Stomach smooth muscle (tissue), 2 donors: ENCODE results near the gene MCRIP2.

Experiments used
- H3K27ac ChIP-seq: one replicate; pipeline ENCODE4 v1.7.0; 2013; ENCODE audit warnings: mild to moderate bottlenecking, low read length, inconsistent platforms
- H3K27me3 ChIP-seq, 2 donors: one replicate each; pipeline ENCODE4 v1.7.0; 2013; ENCODE audit warnings: low read length in 2 of 2; ENCODE audit not compliant: insufficient read depth in 2 of 2, control insufficient read depth in 1 of 2
- H3K36me3 ChIP-seq, 2 donors: one replicate each; pipeline ENCODE4 v1.7.0; 2013; ENCODE audit warnings: low read length in 2 of 2; ENCODE audit not compliant: control insufficient read depth in 2 of 2, insufficient read depth in 2 of 2
- H3K4me1 ChIP-seq: one replicate; pipeline ENCODE4 v1.7.0; 2013; ENCODE audit warnings: low read length; ENCODE audit not compliant: control insufficient read depth, insufficient read depth
- H3K4me3 ChIP-seq, 2 donors: one replicate each; pipeline ENCODE4 v1.7.0; 2013; ENCODE audit warnings: low read length in 2 of 2
- H3K9ac ChIP-seq, 2 donors: one replicate each; pipeline ENCODE4 v1.7.0; 2013; ENCODE audit warnings: low read length in 2 of 2, mild to moderate bottlenecking in 1 of 2
- H3K9me3 ChIP-seq, 2 donors: one replicate each; pipeline ENCODE4 v1.7.0; 2013; ENCODE audit warnings: low read length in 2 of 2; ENCODE audit not compliant: control insufficient read depth in 2 of 2
- donor health status: healthy.
- donor health status: Pancreatic carcinoma.

The MCRIP2 gene

DNA sequence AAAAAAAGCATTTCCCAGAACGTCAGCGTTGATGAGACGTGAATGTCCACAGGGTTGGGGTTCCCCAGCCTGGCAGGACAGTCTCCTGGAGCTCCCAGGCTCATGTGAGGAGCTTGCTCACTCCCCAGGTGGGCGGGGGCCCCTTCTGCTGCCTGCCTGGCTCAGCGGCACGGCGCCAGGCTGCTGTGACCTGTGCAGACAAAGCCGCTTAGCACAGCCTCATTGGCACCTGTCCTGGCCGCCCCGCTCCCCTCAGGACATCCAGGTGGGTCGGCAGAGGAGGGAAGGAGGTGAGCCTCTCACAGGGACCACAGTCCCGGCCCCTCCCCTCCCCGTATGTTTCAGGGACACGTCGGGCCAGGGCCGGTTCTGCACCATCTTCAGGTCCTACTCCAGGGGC, 23.8 kb upstream of the MCRIP2 start:
- Histone ChIP-seq H3K9me3 (no peaks in the 10 kb centered on the region), H3K4me3 (no peak overlapping the region), H3K27ac (no peak overlapping the region), H3K4me1 (no peaks in the 10 kb centered on the region), H3K9ac (no peak overlapping the region), H3K27me3 (no peaks in the 10 kb centered on the region), H3K36me3 (peaks cover 0 to 6% of the 10 kb centered on the region in 2 donors)

DNA sequence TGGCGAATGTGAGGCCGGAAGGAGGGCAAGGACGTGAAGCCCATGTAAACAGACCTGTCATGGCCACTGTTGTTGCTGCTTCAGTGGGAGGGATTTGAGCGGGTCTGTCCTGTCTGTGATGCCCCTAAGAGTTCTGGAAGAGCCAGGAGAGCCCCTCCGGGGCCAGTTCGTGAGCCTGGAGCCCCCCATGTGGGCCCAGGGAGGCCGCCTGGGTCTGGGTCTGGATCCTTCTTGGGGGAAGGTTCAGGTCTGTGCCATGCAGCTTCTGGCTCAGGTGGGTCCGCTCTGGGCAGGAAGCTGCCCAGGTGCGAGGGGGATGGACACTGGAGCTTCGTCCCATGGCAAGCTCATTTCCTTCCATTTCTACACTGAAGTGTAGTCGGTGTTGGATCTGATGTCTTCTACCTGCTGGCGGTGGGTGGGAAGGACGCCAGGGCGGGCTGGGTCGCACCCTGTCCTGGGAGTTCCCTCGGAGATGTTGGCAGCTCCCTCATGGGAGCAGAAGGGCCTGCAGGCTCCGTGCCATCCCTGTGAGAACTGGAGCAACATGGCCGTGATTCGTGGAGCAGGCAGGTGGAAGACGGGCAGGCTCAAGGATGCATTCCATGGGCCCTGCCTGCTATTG, 22.0 kb upstream of the MCRIP2 start:
- Histone ChIP-seq H3K27me3 (no peaks in the 10 kb centered on the region), H3K4me1 (no peaks in the 10 kb centered on the region), H3K9me3 (no peaks in the 10 kb centered on the region), H3K27ac (no peak overlapping the region), H3K4me3 (no peak overlapping the region), H3K9ac (no peak overlapping the region), H3K36me3 (peaks cover 0 to 6% of the 10 kb centered on the region in 2 donors)

DNA sequence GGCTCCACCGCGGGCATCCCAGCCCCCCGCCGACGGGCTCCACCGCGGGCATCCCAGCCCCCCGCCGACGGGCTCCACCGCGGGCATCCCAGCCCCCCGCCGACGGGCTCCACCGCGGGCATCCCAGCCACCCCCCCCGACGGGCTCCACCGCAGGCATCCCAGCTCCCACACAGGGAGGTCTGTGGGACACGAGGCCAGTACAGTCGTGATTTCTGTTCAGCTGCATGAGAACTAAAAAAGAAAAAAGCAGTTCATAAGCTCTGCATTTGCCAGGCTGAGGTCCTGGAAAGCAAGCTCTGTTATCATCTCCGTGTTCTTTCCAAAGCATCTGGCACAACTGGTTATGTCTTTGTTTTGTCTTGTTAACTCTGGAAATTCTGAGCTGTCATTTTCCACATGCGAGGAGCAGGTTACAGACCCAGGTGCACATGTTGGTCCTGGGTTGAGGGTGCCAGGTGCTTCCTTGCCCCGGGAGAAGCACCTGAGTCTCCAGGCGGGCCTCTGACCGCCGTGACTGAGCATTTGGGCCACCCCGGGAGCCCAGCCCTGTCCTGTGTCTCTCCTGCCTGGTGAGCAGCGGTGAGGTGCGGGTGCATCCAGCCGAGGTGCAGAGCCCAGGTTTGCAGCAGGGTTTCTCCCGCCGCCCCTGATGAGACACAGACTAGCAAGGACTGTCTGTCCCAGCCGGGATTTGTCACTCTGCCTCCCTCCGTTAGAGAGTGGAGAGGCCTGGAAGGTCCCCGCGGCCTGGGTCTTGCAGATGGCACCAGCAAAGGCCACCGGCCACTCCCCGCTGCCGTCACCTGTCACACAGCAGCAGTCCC, 20.7 kb upstream of the MCRIP2 start:
- Histone ChIP-seq H3K4me3 (no peak overlapping the region), H3K9ac (no peak overlapping the region), H3K4me1 (no peaks in the 10 kb centered on the region), H3K9me3 (no peaks in the 10 kb centered on the region), H3K27me3 (no peaks in the 10 kb centered on the region), H3K36me3 (peaks cover 0 to 3% of the 10 kb centered on the region in 2 donors), H3K27ac (no peak overlapping the region)

DNA sequence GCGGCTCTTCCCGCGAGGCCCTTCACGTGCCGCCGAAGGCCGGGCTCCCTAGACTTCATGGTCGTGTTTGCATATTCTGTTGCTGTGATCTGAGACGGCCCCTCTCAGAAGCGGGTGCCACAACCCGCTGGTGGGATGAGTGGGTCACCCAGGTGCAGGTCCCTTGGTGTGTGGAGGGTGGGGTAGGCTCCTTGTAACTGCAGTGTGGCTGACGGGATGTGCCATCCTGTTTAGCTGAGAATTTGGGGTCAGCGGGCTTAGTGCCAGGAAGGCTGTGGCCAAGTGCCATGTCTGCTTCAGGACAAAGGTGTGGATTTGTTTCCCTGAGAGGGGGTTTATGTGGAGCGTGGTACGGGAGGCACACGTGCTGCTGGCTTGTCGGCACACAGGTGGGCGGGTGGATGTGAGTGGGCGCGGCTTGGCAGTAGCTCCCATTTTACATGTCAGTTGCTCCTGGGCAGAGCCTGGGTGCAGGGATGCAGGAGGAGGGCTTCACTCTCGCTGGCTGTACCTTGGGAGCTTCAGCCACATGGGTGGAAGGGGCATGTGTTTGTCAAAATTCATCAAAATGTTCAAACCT, 20.0 kb upstream of the MCRIP2 start:
- Histone ChIP-seq H3K27me3 (no peaks in the 10 kb centered on the region), H3K9ac (no peak overlapping the region), H3K4me3 (no peak overlapping the region), H3K36me3 (peaks cover 0 to 5% of the 10 kb centered on the region in 2 donors), H3K27ac (no peak overlapping the region), H3K9me3 (no peaks in the 10 kb centered on the region), H3K4me1 (no peaks in the 10 kb centered on the region)

DNA sequence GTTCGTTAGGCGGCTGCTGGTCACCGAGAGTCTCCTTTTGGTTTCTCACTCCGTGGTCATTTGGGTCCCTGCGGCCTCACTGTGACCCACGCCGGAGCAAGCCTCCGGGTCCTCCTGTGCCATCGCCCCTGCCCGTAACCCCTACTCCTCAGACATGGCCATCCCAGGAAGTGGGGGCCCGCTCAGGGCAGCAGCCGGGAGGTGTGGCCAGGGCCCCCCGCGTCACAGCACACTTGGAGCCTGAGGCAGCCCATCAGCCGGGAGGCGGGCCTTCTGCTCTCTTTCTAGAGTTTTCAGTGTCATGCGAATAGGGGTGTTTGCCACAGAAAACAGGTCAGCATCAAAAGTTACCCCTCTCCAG, 18.7 kb upstream of the MCRIP2 start:
- Histone ChIP-seq H3K9me3 (no peaks in the 10 kb centered on the region), H3K4me3 (no peak overlapping the region), H3K4me1 (no peaks in the 10 kb centered on the region), H3K27ac (no peak overlapping the region), H3K27me3 (no peaks in the 10 kb centered on the region), H3K36me3 (peaks cover 0 to 3% of the 10 kb centered on the region in 2 donors), H3K9ac (no peak overlapping the region)

DNA sequence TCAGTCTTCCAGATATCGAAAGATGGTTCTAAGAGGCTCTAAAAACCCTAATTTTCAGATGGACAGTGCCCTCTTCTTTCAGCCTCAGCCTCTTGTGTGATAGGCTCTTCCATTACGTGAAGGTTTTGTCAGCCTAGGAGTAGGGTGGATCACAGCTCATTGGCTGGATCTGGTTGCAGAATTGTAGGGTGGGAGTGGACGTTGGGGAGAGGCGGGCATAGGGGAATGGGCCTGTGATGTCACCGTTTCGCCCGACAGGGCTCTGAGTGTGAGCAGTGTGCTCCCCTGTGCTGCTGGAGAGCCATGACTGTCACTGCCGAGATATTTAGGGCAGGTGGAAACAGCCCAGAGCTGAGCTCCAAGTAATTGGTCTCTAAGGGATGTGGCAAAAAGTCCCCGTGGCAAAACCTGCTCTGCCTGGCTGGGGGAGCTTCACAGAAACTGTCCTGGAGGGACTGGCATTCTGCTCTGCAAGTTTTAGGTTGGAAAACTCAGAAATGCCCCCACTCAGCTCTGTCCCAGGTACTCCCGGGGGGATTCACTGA, 17.0 kb upstream of the MCRIP2 start:
- Histone ChIP-seq H3K27ac (no peak overlapping the region), H3K9me3 (no peaks in the 10 kb centered on the region)

DNA sequence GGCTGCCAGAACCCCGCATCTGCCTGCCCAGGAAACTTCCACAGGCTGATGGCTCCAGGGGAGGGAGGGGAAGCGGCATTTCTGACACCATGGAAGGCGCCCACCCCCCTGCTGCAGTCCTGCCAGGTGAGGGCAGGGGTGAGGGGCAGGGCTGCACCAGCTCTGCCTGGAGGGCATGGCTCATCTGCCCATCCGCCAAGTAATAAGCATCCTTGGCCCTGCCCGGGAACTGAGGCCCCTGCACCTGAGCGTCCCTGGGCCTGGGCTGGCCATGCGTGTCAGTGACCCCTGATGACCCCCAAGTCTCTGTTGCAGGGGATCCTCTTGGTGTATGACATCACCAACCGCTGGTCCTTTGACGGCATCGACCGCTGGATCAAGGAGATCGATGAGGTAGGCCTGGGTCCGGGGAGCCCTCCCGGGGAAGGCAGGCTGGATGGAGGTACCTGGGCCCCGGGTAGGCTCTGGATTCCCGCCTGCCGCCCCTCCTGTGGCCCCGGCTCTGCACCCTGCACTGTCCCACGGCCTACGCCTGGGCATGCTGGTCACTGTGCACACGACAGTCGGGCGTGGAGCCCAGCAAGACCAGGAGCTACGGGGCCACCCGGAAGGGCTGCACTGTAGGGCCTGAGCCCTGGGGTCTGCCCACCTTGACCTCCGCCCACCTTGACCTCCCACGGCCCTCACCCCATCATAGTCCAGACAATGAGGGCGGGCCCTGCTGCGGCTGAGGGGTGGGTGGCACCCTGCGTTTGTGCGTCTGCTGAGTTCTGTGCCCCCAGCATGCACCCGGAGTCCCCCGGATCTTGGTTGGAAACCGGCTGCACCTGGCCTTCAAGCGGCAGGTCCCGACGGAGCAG, 16.3 kb upstream of the MCRIP2 start:
- peaks cover 6% of the 10 kb centered on the region for H3K4me1 ChIP-seq
- no peak overlapping the region for H3K27ac ChIP-seq
- peaks cover 0 to 4% of the 10 kb centered on the region in 2 donors for H3K36me3 ChIP-seq

More for the DNA sequence above, 17.0 kb upstream of the MCRIP2 start:
- Histone ChIP-seq H3K4me1 (no peaks in the 10 kb centered on the region), H3K36me3 (peaks cover 0 to 4% of the 10 kb centered on the region in 2 donors), H3K9ac (no peak overlapping the region), H3K27me3 (no peaks in the 10 kb centered on the region), H3K4me3 (no peak overlapping the region)

DNA sequence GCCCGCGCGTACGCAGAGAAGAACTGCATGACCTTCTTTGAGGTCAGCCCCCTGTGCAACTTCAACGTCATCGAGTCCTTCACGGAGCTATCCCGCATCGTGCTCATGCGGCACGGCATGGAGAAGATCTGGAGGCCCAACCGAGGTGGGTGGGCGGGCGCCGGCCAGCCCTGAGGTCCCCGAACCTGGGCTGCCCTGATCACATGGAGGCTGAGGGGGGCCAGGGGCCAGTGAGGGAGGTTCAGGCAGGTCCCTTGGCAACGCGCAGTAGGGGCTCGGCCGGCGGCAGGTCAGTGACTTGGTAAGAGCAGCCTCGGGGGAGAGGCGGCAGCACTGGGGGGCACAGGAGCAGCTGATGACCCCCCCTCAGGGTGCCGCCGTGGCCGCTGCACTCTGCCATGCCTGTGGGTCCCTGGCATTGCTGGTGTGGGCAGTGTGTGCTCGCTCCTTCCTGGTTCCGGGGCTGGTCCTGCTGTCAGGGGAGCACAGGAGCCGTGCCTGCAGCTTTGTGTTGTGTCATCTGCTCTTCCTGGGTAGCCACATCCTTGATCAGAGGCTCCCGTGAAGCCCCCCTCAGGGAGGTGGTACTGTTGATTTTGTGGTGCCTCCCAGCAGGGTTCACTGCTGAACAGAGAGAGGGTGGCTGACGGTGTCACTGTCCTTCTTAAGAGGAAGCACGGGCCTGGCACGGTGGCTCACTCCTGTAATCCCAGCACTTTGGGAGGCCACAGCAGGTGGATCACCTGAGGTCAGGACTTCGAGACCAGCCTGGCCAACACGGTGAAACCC, 15.5 kb upstream of the MCRIP2 start:
- Histone ChIP-seq H3K36me3 (peaks cover 0 to 4% of the 10 kb centered on the region in 2 donors), H3K9me3 (no peaks in the 10 kb centered on the region), H3K27ac (no peak overlapping the region)

More for the DNA sequence above, 16.3 kb upstream of the MCRIP2 start:
- no peaks in the 10 kb centered on the region for H3K9me3 ChIP-seq
- H3K27me3 ChIP-seq, result no peaks in the 10 kb centered on the region
- no peak overlapping the region for H3K4me3 ChIP-seq
- no peak overlapping the region for H3K9ac ChIP-seq

DNA sequence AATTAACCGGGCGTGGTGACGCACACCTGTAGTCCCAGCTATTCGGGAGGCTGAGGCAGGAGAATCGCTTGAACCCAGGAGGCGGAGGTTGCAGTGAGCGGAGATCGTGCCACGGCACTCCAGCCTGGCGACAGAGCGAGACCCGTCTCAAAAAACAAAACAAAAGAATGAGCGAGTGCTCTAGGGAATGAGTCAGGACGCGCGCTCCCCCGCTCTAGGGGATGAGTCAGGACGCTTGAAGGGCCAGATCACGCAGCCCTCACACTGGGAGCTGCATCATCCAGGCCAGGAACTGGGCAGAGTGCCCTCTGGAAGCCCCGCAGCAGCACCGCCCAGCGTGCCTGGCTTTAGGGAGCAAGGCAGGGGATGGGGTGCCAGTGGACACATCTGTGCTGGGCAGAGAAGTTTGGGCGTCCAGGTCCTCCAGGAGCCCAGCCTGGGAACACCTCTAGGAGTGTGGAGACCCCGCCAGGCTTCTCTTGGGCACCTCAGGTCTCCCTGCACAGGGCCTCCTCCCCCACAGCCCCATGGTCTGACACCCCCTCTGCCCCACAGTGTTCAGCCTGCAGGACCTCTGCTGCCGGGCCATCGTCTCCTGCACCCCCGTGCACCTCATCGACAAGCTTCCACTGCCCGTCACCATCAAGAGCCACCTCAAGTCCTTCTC, 14.7 kb upstream of the MCRIP2 start:
- no peak overlapping the region for H3K27ac ChIP-seq
- no peak overlapping the region for H3K9ac ChIP-seq
- H3K9me3 ChIP-seq, result no peaks in the 10 kb centered on the region
- H3K36me3 ChIP-seq, result peaks cover 0 to 4% of the 10 kb centered on the region in 2 donors
- H3K4me1 ChIP-seq, result peaks cover 14% of the 10 kb centered on the region
- H3K4me3 ChIP-seq, result no peak overlapping the region
- H3K27me3 ChIP-seq, result peaks cover 2 to 3% of the 10 kb centered on the region in 2 donors

More for the DNA sequence above, 15.5 kb upstream of the MCRIP2 start:
- no peak overlapping the region for H3K9ac ChIP-seq
- peaks cover 13% of the 10 kb centered on the region for H3K4me1 ChIP-seq
- peaks cover 2 to 3% of the 10 kb centered on the region in 2 donors for H3K27me3 ChIP-seq
- no peak overlapping the region for H3K4me3 ChIP-seq
